Central memory CD8-positive, alpha-beta T cell (primary cell): Measurements from ENCODE around the gene TCL1B.

Source experiments
- ATAC-seq: fragments of 150-1000 bp; cut with Tn5 transposase; replicated peaks from 2 replicates; pipeline ENCODE4 v1.10.0; 2022; ENCODE audit warnings: mild to moderate bottlenecking, moderate FRiP score, moderate number of reproducible peaks; ENCODE audit not compliant: poor library complexity, severe bottlenecking; ENCODE audit errors: extremely low read depth
- DNase-seq, 2 donors: peaks; one replicate each; pipeline ENCODE4 v3.0.0; 2021; ENCODE audit warnings: low spot score in 2 of 2
- H3K27ac Mint-ChIP-seq: one replicate; pipeline ENCODE4 v1.8.0; 2022; ENCODE audit warnings: low read depth, mild to moderate bottlenecking, moderate library complexity, mixed read lengths
- H3K27me3 Mint-ChIP-seq: one replicate; pipeline ENCODE4 v1.8.0; 2022; ENCODE audit warnings: mixed read lengths
- H3K36me3 Mint-ChIP-seq: one replicate; pipeline ENCODE4 v1.8.0; 2022; ENCODE audit warnings: mild to moderate bottlenecking, moderate library complexity, mixed read lengths; ENCODE audit not compliant: insufficient read depth
- H3K4me1 Mint-ChIP-seq: one replicate; pipeline ENCODE4 v1.8.0; 2022; ENCODE audit warnings: mixed read lengths
- H3K4me3 Mint-ChIP-seq: one replicate; pipeline ENCODE4 v1.8.0; 2022; ENCODE audit warnings: mild to moderate bottlenecking, moderate library complexity, mixed read lengths
- H3K9me3 Mint-ChIP-seq: one replicate; pipeline ENCODE4 v1.8.0; 2022; ENCODE audit warnings: mixed read lengths

The TCL1B gene, protein sequence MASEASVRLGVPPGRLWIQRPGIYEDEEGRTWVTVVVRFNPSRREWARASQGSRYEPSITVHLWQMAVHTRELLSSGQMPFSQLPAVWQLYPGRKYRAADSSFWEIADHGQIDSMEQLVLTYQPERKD

GRCh38 chr14:95685978-95686922 lies at the start of gene TCL1B:
Gene TCL1B, plus strand, starts transcription at chr14:95686426. Its CDS starts 42 bp downstream, at chr14:95686468.
- Mint-ChIP-seq H3K27ac (no peak within 1 kb of the TSS), H3K36me3 (no peaks in the 10 kb centered on the region), H3K27me3 (peaks cover 30% of the 10 kb centered on the region), H3K9me3 (no peaks in the 10 kb centered on the region), H3K4me3 (no peak within 1 kb of the TSS), H3K4me1 (no peaks in the 10 kb centered on the region)
- DNase-seq (no peak), ATAC-seq (no peak)

GRCh38 chr14:95644981-95645380 lies 41.2 kb upstream of the TCL1B start:
- H3K27ac Mint-ChIP-seq = no peak overlapping the region
- H3K9me3 Mint-ChIP-seq = no peaks in the 10 kb centered on the region
- H3K27me3 Mint-ChIP-seq = peaks cover 55% of the 10 kb centered on the region
- ATAC-seq = no peak
- DNase-seq = no peak
- H3K36me3 Mint-ChIP-seq = no peaks in the 10 kb centered on the region
- H3K4me1 Mint-ChIP-seq = peaks cover 6% of the 10 kb centered on the region
- H3K4me3 Mint-ChIP-seq = no peak overlapping the region

GRCh38 chr14:95645389-95645996 lies 40.7 kb upstream of the TCL1B start:
- Mint-ChIP-seq H3K36me3 (no peaks in the 10 kb centered on the region), H3K4me3 (no peak overlapping the region), H3K9me3 (no peaks in the 10 kb centered on the region), H3K4me1 (peaks cover 6% of the 10 kb centered on the region), H3K27ac (no peak overlapping the region), H3K27me3 (peaks cover 54% of the 10 kb centered on the region)
- DNase-seq = no peak
- no peak for ATAC-seq

- peaks cover 6% of the 10 kb centered on the region for H3K4me1 Mint-ChIP-seq
- DNase-seq (no peak), ATAC-seq (no peak)
- H3K27me3 Mint-ChIP-seq = peaks cover 52% of the 10 kb centered on the region
- no peak overlapping the region for H3K4me3 Mint-ChIP-seq
- H3K9me3 Mint-ChIP-seq = no peaks in the 10 kb centered on the region
- H3K36me3 Mint-ChIP-seq = no peaks in the 10 kb centered on the region
- no peak overlapping the region for H3K27ac Mint-ChIP-seq
Observed at GRCh38 chr14:95647926-95648325, 38.3 kb upstream of the TCL1B start.

DNA sequence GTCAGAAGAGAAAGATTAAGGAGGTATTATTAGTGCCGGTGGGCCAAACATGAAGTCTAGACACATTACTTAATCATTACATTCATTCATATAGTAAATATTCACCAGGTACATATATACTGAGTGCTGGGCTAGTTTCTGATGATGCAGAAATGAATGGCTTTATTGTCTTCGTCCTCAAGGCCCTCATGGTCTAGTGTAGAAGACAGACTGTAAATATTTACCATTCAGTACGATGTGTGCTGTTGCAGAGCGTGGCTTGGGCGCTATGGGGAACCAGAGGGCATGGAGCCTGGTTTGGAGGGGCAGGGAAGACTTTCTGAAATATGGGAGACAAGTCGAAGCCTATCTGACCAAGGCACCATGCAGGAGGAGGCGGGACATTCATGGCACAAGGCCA lies 37.0 kb upstream of the TCL1B start:
- H3K4me3 Mint-ChIP-seq = no peak overlapping the region
- ATAC-seq = no peak
- peaks cover 49% of the 10 kb centered on the region for H3K27me3 Mint-ChIP-seq
- no peak overlapping the region for H3K27ac Mint-ChIP-seq
- peaks cover 6% of the 10 kb centered on the region for H3K4me1 Mint-ChIP-seq
- H3K36me3 Mint-ChIP-seq = no peaks in the 10 kb centered on the region
- no peaks in the 10 kb centered on the region for H3K9me3 Mint-ChIP-seq
- DNase-seq = no peak

GRCh38 chr14:95651028-95651427 lies 35.2 kb upstream of the TCL1B start:
- no peaks in the 10 kb centered on the region for H3K36me3 Mint-ChIP-seq
- no peak overlapping the region for H3K4me3 Mint-ChIP-seq
- peaks cover 6% of the 10 kb centered on the region for H3K4me1 Mint-ChIP-seq
- no peak overlapping the region for H3K27ac Mint-ChIP-seq
- H3K9me3 Mint-ChIP-seq = no peaks in the 10 kb centered on the region
- DNase-seq (no peak), ATAC-seq (no peak)
- peaks cover 49% of the 10 kb centered on the region for H3K27me3 Mint-ChIP-seq

GRCh38 chr14:95651821-95652583 lies 34.2 kb upstream of the TCL1B start:
- peaks cover 6% of the 10 kb centered on the region for H3K4me1 Mint-ChIP-seq
- no peaks in the 10 kb centered on the region for H3K9me3 Mint-ChIP-seq
- no peak for ATAC-seq
- no peaks in the 10 kb centered on the region for H3K36me3 Mint-ChIP-seq
- no peak overlapping the region for H3K27ac Mint-ChIP-seq
- peaks cover 46% of the 10 kb centered on the region for H3K27me3 Mint-ChIP-seq
- no peak for DNase-seq
- no peak overlapping the region for H3K4me3 Mint-ChIP-seq

GRCh38 chr14:95652690-95653089 lies 33.5 kb upstream of the TCL1B start:
- H3K4me3 Mint-ChIP-seq = no peak overlapping the region
- no peaks in the 10 kb centered on the region for H3K9me3 Mint-ChIP-seq
- no peak overlapping the region for H3K27ac Mint-ChIP-seq
- peaks cover 6% of the 10 kb centered on the region for H3K4me1 Mint-ChIP-seq
- DNase-seq (no peak), ATAC-seq (no peak)
- H3K36me3 Mint-ChIP-seq = no peaks in the 10 kb centered on the region
- H3K27me3 Mint-ChIP-seq = peaks cover 45% of the 10 kb centered on the region

- Mint-ChIP-seq H3K9me3 (no peaks in the 10 kb centered on the region), H3K4me3 (no peak overlapping the region), H3K27ac (no peak overlapping the region), H3K36me3 (no peaks in the 10 kb centered on the region), H3K27me3 (peaks cover 42% of the 10 kb centered on the region), H3K4me1 (no peaks in the 10 kb centered on the region)
- no peak for ATAC-seq
- DNase-seq = no peak
Observed at GRCh38 chr14:95655461-95655860, 30.8 kb upstream of the TCL1B start.

DNA sequence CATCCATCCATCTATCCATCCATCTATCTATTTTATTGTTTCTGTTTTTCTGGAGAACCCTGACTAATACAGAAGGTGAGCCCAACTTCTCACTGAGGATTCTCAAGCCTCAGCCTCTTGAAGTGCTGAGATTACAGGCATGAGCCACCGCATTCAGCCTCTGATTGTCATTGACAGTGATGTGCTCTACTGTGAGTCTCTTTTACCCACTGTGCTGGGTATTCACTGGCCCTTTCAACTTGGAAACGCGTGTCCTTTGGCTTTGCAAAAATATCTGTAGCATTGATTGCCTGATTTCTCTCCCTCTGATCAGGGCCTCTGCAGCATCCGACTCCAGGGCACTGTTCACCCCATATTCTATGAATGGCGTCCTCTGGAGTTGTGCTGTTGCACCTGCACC lies 29.6 kb upstream of the TCL1B start:
- ATAC-seq = no peak
- H3K9me3 Mint-ChIP-seq = no peaks in the 10 kb centered on the region
- H3K36me3 Mint-ChIP-seq = no peaks in the 10 kb centered on the region
- no peak for DNase-seq
- peaks cover 53% of the 10 kb centered on the region for H3K27me3 Mint-ChIP-seq
- no peak overlapping the region for H3K4me3 Mint-ChIP-seq
- no peaks in the 10 kb centered on the region for H3K4me1 Mint-ChIP-seq
- H3K27ac Mint-ChIP-seq = no peak overlapping the region

DNA sequence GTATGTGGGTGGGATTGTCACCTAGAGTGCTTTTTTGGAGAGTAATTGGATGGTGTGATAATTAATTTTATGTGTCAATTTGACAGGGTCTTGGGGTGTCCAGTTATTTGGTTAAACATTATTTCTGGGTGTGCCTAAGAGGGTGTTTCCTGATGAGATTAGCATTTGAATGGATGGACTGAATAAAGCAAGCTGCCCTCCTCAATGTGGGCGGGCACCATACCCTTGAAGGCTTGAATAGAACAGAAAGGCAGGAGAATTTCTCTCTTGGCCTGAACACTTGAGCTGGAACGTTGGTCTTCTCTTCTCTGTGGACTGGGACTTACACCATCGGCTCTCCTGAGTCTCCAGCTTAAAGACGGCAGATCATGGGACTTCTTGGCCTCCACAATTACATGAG lies 28.8 kb upstream of the TCL1B start:
- Mint-ChIP-seq H3K4me3 (no peak overlapping the region), H3K36me3 (no peaks in the 10 kb centered on the region), H3K9me3 (no peaks in the 10 kb centered on the region), H3K4me1 (no peaks in the 10 kb centered on the region), H3K27me3 (peaks cover 61% of the 10 kb centered on the region), H3K27ac (no peak overlapping the region)
- DNase-seq = no peak
- no peak for ATAC-seq

GRCh38 chr14:95659293-95659989 lies 26.8 kb upstream of the TCL1B start:
- Mint-ChIP-seq H3K4me1 (peaks cover 4% of the 10 kb centered on the region), H3K27me3 (peaks cover 59% of the 10 kb centered on the region), H3K4me3 (no peak overlapping the region), H3K27ac (no peak overlapping the region), H3K36me3 (peaks cover 1% of the 10 kb centered on the region), H3K9me3 (no peaks in the 10 kb centered on the region)
- ATAC-seq = no peak
- no peak for DNase-seq
